8988T (cell line): Measurements from ENCODE around the gene FAM228B.
"Not testable (repeated sequence)": the region's sequence is repeated elsewhere in the genome, so short reads cannot be mapped to it uniquely, and the experiment has no call there.

ENCODE experiments used
- DNase-seq: peaks from one replicate; pipeline ENCODE4 v3.0.0; 2011

FAM228B gene

DNA sequence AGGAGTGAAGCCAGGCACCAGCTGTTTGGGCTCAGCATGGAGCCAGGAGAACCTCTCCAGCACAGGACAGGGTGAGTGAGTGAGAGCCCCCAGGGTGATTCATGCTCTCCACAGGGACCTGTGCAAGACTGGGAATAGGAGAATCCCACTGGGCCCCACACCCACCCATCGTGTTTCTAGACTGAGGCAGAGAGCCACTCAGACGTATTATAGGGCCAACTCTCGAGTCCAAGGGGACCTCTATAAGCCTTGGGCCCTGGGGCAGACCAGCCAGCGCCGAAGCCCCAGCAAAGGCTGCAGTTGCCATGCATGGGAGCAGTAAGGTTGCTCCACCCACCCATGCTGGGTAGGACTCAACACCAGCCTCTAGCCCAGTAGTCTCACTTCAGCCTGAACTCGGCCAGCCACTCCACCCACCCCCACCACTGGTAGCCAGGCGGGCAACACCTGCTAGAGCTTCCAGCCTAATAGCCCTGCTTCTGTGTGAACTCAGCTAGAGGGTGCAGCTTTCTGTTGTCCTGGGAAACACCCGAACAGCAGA lies 19.1 kb upstream of the FAM228B start:
- no peak for DNase-seq

DNA sequence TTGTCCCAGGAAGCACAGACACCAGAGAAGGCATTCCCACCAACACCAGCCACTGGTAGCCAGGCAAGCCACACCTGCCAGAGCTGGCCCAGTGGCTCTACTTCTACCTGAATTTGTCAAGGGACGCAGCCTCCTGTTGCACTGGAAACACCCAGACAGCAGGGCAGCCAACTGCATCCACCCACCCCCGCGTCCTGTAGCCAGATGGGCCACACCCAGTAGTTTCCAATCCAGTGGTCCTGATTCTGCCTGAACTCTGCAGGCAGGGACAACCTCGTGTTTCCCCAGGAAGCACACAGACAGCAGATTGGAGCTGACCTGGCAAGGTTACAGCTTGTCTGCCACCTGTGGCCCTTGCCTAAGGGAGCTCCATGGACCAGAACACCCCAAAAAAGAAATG lies 18.4 kb upstream of the FAM228B start:
- no peak for DNase-seq

DNA sequence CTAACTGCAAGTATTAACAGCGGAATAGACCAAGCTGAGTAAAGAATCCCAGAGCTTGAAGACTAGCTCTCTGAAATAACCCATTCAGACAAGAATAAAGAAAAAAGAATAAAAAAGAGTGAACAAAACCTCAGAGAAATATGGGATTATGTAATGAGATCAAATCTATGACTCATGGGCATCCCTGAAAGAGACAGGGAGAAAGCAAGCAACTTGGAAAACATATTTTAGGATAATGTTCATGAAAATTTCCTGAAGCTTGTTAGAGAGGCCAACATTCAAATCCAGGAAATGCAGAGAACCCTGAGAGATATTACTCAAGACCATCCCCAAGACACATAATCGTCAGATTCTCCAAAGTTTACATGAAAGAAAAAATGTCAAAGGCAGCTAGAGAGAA lies 17.5 kb upstream of the FAM228B start:
- no peak for DNase-seq

DNA sequence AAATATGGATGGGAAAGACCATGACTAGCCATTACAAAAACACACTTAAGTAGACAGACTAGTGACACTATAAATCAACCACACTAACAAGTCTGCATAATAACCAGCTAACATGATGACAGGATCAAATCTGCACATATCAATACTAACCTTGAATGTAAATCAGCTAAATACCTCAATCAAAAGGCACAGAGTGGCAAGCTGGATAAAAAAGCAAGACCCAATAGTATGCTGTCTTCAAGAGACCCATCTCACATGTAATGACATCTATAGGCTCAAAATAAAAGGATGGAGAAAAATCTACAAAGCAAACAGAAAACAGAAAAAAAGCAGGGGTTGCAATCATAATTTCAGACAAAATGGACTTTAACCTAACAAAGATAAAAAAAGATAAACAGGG lies 16.5 kb upstream of the FAM228B start:
- no peak for DNase-seq

DNA sequence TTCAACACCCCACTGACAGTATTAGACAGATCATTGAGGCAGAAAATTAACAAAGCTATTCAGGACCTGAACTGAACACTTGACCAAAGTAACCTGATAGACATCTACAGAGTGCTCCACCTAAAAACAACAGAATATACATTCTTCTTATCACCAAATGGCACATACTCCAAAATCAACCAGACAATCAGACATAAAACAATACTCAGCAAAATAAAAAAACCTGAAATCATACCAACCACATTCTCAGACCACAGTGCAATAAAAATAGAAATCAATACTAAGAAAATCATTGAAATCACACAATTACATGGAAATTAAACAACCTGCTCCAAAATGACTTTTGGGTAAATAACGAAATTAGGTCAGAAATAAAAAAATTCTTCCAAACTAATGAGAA lies 15.9 kb upstream of the FAM228B start:
- no peak for DNase-seq

DNA sequence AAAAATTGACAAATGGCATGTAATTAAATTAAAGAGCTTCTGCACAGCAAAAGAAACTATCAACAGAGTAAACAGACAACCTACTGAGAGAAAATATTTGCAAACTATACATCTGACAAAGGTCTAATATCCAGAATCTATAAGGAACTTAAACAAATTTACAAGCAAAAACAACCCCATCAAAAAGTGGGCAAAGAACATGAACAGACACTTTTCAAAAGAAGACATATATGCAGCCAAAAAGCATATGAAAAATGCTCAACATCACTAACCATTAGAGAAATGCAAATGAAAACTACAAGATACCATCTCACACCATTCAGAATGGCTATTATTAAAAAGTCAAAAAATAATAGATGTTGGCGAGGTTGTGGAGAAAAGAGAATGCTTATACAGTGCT lies 13.8 kb upstream of the FAM228B start:
- not testable (repeated sequence) for DNase-seq

DNA sequence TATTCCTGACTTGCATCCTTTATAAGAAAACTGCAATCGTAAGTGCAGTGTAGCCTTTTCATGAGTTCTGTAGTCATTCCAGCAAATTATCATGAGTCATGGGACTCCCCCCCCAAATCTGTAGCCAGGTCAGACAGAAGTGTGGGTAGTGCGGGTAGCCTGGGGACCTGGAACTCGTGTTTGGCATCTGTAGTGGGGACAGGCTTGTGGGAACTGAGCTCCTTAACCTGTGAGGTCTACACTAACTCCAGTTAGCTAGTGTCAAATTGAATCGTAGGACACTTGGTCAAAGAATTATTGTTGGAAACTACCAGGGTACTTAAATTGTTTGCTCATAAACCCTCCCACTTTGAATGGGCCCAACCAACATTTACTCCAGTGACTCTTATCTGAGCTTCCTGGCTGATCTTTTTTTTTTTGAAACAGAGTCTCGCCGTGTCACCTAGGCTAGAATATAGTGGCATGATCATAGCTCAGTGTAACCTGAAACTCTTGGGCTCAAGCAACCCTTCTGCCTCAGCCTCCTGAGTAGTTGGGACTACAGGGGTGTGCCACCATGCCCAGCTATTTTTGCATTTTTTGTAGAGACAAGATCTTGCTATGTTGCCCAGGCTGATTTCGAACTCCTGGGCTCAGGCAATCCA lies 12.5 kb upstream of the FAM228B start:
- no peak for DNase-seq

DNA sequence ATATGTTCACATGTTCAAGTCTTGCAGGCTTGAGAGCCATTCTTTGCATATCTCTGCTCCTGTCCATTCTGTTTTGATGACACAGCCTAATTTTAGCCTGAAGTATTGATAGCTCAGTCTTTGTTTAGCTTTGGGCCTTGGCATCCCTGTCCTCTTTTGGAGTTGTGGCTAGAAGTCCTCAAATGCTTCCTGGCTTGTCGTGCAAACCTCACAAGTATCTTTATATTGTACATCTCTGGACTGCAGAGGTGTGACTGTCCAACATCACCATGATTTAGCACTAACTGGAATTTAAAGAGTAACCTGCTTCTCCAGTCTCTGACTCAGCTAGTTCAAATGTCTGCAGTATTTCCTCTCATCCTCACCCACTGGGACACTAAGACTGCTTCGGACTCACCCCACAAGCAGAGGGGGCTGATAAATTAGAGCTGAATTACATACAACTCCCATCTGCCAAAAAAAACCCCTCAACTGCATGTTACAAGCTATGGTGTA lies 11.8 kb upstream of the FAM228B start:
- DNase-seq = no peak

DNA sequence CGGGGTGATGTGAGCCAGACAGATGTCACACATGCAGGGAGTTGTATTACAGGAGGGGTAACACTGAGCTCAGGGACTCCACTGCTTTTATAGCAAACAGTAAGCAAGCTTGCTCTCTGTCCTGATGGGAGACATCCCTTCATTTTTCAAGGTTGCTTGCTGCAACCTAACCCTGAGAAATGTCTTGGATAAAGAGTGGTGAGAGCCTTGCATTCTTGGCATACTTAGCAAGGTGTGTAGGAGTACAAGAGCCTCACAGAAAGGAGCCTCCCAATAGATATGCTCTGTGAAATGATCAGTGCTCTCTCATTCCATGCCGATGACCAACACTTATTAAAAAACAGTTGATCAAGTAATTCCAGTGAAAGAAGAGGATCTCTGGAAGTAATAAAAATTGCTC lies 8.2 kb upstream of the FAM228B start:
- DNase-seq = no peak

DNA sequence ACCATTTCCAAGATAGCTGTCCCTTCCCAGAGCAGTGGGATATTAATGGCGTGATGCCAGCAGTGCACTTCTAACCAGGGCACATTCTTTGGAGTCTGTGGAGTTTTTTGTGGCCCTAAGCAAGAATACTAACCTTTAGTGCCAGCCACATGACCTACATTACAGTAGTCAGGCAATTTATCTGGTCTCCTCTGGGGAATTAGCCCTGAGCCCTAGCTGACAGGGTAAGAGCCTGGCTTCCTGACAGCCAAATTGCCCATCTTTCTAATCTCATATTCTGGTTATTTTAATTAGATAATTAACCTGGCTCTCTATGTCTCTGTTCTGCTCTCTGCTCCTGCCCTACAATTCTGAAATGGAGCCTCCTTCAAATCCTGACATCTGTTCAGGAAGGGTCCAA lies 5.4 kb upstream of the FAM228B start:
- no peak for DNase-seq

DNA sequence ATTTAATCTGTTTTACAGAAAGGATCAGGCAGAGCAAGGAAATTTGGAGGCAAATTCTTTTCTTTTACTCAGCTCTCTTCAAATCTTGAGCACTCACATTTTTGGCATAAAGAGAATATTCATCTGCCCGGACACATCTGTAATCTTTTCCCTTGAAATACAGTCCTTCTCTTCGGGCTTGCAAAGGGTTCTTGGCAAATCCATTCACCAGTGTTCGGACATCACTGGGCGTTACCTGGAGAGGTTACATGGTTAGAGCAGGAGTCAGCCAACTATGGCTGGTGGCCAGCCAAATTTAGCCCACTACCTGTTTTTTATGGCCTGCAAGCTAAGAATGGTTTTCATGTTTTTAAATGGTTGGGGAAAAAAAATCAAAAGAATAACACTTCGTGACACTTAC lies 2.2 kb upstream of the FAM228B start:
- no peak for DNase-seq

DNA sequence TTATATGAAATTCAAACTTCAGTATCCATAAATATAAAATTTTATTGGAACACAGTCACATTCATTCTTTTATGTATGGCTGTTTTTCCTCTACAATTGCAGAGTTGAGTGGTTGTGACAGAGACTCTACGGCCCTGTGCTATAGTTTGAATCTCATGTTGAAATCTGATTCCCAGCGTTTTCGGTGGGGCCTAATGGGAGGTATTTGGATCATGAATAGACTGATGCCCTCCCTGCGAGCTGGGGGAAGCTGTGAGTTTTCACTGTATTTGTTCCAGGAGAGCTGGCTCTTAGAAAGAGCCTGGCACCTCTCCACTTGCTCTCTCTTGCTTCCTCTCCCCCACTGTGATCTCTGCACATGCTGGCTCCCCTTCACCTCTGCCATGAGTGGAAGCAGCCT lies 1.8 kb upstream of the FAM228B start:
- no peak for DNase-seq

DNA sequence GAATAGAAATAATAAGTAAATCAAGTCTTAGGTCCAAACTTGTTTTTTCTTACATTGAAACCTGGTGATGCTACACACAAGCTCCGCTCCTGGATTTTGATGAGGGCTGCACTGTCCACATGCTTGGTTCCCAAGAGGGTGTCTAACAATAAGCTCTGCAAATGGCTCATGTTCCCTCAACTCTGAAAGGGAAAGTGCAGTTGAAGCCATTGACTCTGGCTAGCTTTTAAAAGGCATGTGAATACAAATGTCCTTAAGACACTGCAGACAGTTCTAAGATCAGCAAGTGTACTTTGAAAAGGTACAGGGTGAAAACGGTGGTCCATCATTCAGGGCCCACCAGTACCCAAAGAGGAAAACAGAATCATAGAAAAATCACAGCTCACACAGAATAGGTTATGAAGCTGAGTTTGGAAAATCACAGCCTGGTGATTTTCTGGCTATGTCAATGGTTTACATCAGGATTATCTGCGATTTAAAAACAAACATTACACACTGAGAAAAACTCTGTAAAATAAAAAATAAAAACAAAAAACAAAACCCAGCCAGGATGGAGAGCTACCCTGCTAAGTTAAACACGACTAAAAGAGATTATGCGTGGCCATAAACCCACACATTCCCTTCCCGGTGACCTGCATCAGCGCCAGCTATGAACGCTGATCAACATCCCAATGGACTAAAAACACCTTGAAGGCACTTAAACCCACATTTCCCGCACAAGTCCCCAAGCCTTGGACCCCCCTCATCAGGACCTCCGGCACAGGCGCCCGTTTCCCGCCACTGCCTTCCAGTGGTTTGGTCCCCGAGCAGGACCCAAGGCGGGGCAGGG lies 689 bp upstream of the FAM228B start:
- DNase-seq = no peak

DNA sequence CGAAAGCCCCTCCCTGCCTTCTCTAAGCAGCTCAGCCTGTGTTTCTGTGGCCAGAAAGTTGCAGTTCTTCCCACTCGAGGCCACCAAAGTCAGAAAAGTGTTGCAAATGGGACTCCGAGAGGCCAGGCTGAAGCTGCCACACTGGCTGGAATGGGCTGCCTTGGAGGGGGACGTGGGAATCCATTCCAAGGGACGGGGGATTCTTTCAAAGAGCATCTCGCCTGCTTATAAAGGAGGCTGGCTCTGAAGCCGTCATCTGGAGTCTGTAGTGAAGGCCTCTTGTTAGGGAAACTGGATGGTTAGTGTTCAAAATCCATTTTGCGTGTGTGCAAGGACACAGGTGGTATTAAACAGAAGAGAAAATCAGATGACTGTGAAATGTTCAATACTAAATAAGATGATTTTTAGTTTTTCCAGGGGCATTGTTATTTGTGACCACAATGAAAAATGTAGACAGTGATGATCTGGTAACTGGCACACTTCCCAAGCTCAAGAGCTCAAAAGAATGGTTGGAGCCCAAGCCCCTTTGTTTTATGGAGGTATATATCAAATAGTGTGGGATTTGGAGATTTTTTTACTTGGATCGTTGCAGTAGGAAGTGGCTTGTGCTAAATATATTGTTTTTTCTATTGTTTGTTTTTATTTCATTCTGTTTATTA lies 782 bp downstream of the FAM228B start:
- no peak for DNase-seq

DNA sequence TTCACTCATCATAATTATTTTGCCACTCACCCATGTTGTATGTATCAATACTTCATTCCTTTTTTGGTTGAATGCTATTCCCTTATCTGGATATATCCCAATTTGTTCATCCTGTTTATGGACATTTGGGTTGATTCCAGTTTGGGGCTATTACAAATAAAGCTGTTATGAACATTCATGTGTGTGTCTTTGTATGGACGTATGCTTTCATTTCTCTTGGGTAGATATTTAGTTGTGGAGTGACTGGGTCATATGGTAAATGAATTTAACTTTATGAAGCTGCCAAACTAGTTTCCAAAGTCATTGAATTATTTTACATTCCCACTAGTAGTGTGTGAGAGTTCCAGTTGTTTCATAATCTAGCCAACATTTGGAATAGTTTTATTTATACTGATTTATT lies 2.7 kb downstream of the FAM228B start:
- no peak for DNase-seq

DNA sequence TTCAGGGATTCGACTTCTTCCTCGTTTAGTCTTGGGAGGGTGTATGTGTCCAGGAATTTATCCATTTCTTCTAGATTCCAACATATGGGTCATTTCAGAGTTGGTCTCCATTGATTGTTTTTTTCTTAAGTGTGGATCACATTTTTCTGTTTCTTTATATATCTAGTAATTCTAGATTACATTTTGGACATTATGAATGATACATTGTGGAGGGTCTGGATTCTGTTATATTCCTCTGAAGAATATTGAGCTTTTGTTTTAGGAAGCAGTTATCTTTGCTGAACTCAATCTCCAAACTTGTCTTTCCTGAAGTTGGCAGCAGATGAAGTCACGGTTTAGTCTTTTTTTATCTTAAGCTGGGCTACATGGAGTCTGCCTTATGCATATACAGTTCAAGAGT lies 9.3 kb downstream of the FAM228B start:
- no peak for DNase-seq

DNA sequence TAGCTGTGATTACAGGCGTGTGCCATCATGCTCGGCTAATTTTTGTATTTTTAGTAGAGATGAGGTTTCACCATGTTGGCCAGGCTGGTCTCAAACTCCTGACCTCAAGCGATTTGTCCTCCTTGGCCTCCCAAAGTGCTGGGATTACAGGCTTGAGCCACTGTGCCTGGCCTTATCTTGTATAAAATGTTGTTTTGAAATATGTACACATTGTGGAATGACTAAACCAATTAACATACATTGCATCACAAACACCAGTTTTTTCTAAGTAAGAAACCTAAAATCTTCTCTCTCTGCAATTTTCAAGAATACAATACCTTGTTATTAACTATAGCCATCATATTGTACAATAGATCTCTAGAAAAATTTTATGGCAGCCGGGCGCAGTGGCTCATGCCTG lies 17.0 kb downstream of the FAM228B start:
- DNase-seq = not testable (repeated sequence)

DNA sequence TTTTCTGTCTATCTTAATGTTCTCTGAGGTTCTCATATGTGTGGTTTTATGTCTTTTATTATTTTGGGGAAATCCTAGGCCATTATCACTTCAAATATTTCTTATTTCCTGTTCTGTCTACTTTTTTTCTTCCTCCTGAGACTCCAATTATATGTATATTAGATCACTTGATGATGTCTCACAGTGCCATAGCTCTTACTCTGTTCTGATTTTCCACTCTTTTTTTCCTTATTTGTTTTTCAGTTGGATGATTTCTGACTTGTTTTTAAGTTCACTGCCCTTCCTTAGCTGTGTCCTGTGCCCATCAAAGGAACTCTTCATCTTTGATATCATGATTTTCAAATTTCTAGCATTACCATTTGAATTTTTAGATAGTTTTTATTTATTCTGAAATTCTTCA lies 24.1 kb downstream of the FAM228B start:
- DNase-seq = no peak

DNA sequence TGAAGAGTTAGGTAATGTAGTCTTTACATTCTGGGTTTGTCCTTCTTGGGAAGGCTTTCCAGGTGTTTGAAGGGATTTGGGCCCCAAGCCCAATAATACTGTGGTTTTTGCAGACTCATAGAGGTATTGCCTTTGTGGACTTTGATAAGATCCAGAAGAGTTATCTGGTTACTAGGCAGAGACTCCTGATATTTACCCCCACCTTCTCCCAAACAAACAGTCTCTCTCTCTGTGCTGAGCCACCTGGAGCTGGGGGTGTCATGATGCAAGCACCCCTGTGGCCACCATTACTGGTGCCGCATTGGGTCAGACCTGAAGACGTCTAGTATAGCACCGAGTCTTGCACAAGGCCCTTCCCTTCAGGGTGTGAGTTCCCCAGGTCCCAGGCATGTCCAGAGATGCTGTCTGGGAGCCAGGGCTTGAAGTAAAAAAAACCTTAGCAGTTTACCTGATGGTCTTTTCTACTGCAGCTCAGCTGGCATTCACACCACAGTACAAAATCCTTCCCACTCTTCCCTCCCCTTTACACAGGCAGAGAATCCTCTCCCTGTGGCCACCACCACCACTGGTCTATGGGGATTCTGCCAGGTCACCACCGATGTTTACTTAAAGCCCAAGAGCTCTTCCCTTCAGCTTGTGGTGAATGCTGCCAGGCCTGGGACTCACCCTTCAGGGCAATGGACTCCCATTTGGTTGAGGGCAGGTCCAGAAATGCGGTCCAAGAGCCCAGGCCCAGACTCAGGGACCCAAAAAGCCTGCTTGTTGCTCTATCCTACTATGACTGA lies 29.3 kb downstream of the FAM228B start:
- no peak for DNase-seq

DNA sequence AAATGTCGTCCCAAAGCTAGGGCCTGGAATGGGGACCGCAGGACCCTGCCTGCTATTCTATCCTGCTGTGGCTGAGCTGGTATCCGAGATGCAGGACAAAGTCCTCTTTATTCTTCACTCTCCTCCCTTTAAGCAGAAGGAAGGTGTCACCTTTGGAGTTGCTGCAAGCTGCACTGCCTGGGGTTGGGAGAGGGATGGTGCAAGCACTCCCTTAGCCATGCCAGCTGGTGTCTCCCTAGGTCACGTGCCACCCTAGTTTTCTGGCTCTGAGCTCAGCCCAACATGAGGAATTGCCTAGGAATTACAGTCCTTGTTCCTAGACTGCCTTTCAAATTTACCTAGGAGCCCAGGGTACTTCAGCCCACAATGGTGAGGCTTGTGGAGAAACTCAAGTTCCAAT lies 30.2 kb downstream of the FAM228B start:
- DNase-seq = no peak

DNA sequence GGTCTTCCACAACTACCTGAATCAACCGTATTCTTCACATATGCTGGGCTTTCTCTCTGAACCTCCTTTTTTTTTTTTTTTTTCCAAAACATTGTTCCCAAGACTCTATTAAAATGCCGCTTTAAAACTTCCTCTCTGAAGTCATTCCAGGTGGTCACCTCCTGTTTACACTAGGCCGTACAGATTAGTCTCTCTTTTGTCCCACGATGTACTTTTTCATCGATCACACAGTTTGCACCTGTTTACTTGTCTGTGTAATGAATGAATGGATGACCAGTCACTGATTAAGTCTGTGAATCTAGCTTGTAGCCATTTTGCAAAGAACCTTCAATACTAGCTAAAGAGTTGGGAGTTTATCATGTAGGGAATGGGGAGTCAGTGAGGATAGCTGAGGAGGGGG lies 34.9 kb downstream of the FAM228B start:
- DNase-seq = no peak

DNA sequence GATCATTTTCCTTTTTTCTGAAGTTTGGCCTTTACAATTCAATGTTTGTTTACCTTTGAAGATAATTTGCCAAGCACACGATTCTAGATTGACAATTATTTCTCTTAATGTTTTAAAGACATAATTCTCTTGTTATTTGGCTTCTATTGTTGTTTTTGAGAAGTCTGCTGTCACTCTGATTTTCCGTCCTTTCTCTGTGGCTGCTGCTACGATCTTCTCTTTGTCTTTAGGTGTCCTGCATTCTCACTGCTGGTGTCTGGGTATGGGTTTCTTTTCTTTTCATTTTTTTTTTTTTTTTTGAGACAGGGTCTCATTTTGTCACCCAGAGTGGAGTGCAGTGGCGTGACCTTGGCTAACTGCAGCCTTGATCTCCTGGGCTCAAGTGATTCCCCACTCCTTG lies 36.4 kb downstream of the FAM228B start:
- no peak for DNase-seq

DNA sequence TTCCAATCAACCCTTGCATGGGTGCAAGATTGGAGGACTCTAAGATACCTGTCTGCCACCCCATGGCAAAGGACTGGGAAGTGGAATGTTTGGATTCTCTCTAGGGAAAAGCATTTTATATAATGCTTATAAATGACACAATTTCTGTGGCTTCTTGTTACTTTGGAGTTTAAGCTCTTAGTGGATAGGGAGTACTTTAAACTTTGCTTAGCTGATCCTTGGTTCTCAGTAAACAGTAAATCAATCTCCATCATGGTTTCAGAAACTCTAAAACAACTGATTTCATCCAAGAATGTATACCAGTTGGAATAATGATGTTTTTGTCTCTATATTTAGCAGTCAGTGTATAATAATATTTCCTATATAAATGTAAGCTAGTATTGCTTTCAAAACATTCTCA lies 37.5 kb downstream of the FAM228B start:
- no peak for DNase-seq
